ENCODE results near the gene EYA3.

GRCh38 chr1:28122183-28122582 lies 33.8 kb upstream of the EYA3 start:
- no peak for TF ChIP-seq CTCF (IDR thresholded peaks at IDR 0.05; ENCODE audit: borderline replicate concordance, extremely low read depth, low read length, poor library complexity, severe bottlenecking)
- TF ChIP-seq EZH2 (IDR thresholded peaks at IDR 0.05; ENCODE audit: borderline replicate concordance, low read depth, low read length, severe bottlenecking), result no peak

All from DND-41 (cell line).